HepG2 (cell line): Measurements from ENCODE around the gene ZSWIM6. TPM values are rescaled to one million over a fixed set of nuclear protein-coding genes. Genes with fewer than 3 reads are reported as not detected.

ENCODE experiments used
- ARID2 ChIP-seq: sonication (generic); formaldehyde crosslinking; IDR thresholded peaks from 2 replicates; pipeline ENCODE4 v1.8.1; 2022; ENCODE audit warnings: mild to moderate bottlenecking, missing genetic modification reagents, borderline replicate concordance
- KAT8 ChIP-seq: IDR thresholded peaks from 2 replicates; pipeline ENCODE4 v1.6.1; 2016; ENCODE audit warnings: missing genetic modification reagents, missing compliant biosample characterization
- NAIF1 ChIP-seq: sonication (generic); formaldehyde crosslinking; IDR thresholded peaks from 2 replicates; pipeline ENCODE4 v1.5.0; 2020; ENCODE audit warnings: mild to moderate bottlenecking, missing genetic modification reagents, borderline replicate concordance
- NCOA2 ChIP-seq: sonication (generic); formaldehyde crosslinking; IDR thresholded peaks from 2 replicates; pipeline ENCODE4 v1.8.0; 2022; ENCODE audit warnings: inconsistent platforms
- NRL ChIP-seq: sonication (generic); formaldehyde crosslinking; IDR thresholded peaks from 2 replicates; pipeline ENCODE4 v1.5.0; 2020; ENCODE audit warnings: missing genetic modification reagents, mild to moderate bottlenecking, moderate library complexity, borderline replicate concordance
- PATZ1 ChIP-seq: sonication (generic); formaldehyde crosslinking; IDR thresholded peaks from 2 replicates; pipeline ENCODE4 v1.4.0; 2020; ENCODE audit warnings: missing genetic modification reagents
- TFDP2 ChIP-seq: sonication (generic); formaldehyde crosslinking; IDR thresholded peaks from 2 replicates; pipeline ENCODE4 v1.4.0; 2020; ENCODE audit warnings: missing genetic modification reagents
- TOE1 ChIP-seq: sonication (generic); formaldehyde crosslinking; IDR thresholded peaks from 2 replicates; pipeline ENCODE4 v1.4.0; 2020; ENCODE audit warnings: mild to moderate bottlenecking, missing genetic modification reagents
- ZBTB44 ChIP-seq: sonication (generic); formaldehyde crosslinking; IDR thresholded peaks from 2 replicates; pipeline ENCODE4 v1.4.0; 2020; ENCODE audit warnings: missing genetic modification reagents
- ZNF12 ChIP-seq: sonication (generic); formaldehyde crosslinking; IDR thresholded peaks from 2 replicates; pipeline ENCODE4 v1.5.0; 2020; ENCODE audit warnings: missing genetic modification reagents
- ZNF354B ChIP-seq: sonication (generic); formaldehyde crosslinking; IDR thresholded peaks from 2 replicates; pipeline ENCODE4 v1.8.0; 2022; ENCODE audit warnings: mild to moderate bottlenecking, missing genetic modification reagents
- ZNF496 ChIP-seq: sonication (generic); formaldehyde crosslinking; IDR thresholded peaks from 2 replicates; pipeline ENCODE4 v1.8.1; 2023; ENCODE audit warnings: mild to moderate bottlenecking, moderate library complexity, missing genetic modification reagents; ENCODE audit not compliant: insufficient replicate concordance
- ZNF530 ChIP-seq: sonication (generic); formaldehyde crosslinking; IDR thresholded peaks from 2 replicates; pipeline ENCODE4 v1.5.0; 2020; ENCODE audit warnings: low read depth, mild to moderate bottlenecking, missing genetic modification reagents
- ZNF562 ChIP-seq: sonication (generic); formaldehyde crosslinking; IDR thresholded peaks from 2 replicates; pipeline ENCODE4 v1.8.0; 2022; ENCODE audit warnings: missing genetic modification reagents, borderline replicate concordance
- ZNF646 ChIP-seq: sonication (generic); formaldehyde crosslinking; IDR thresholded peaks from 2 replicates; pipeline ENCODE4 v1.9.0; 2021; ENCODE audit warnings: mild to moderate bottlenecking, missing genetic modification reagents
- ZNF670 ChIP-seq: sonication (generic); formaldehyde crosslinking; IDR thresholded peaks from 2 replicates; pipeline ENCODE4 v1.8.0; 2022; ENCODE audit warnings: mild to moderate bottlenecking, missing genetic modification reagents, borderline replicate concordance
- ZNF740 ChIP-seq: sonication (generic); formaldehyde crosslinking; IDR thresholded peaks from 2 replicates; pipeline ENCODE4 v1.4.0; 2020; ENCODE audit warnings: missing genetic modification reagents
- polyA plus RNA-seq, 8 experiments: library from polyadenylated mRNA; depleted of rRNA in 3 of 8; stranded (reverse) in 7 of 8; unstranded in 1 of 8; fragments of >200 nt; fragmentation: Illumina TruSeq in 4 of 8; extraction: Trizol in 4 of 8; gene quantifications; 2 replicates each; pipeline versions ENCODE4 v1.2.1 to v1.2.3, GENCODE V29; 2011 to 2016; ENCODE audit warnings: low read depth in 4 of 8, missing spikeins in 1 of 8, mixed read lengths in 1 of 8; ENCODE audit not compliant: insufficient read depth in 1 of 8
- total RNA-seq, 5 experiments: library from RNA; depleted of rRNA; stranded (reverse); fragments of >200 nt; fragmentation: Illumina TruSeq; extraction: Trizol; gene quantifications; 2 replicates each; pipeline ENCODE4 v1.2.3, GENCODE V29; 2016; ENCODE audit warnings: low read depth in 1 of 5

ZSWIM6 gene
- total and polyA plus RNA-seq, 2 of the 13 experiments (the other 11 are each of a cell fraction or from before 2014, with no cell fraction given): 0.82 to 1.9 TPM

GRCh38 chr5:61301341-61302199 is 30.5 kb upstream of the ZSWIM6 start (continued):
- TF ChIP-seq ZNF646: no peak
- no peak for TF ChIP-seq ZNF354B (CRISPR knock-in tag)
- 0 out of 2 replicates have a peak, but pooled peaks have one; percentile 36 for TF ChIP-seq ARID2
- peak; percentile 82 for TF ChIP-seq ZNF12
- no peak for TF ChIP-seq ZNF496 (CRISPR knock-in tag)
- no peak for TF ChIP-seq ZNF530 (CRISPR knock-in tag)
- no peak for TF ChIP-seq TOE1 (CRISPR knock-in tag)
- TF ChIP-seq KAT8 (CRISPR knock-in tag): peak; percentile 62; the same call in 1 of the 2 replicates
- no peak for TF ChIP-seq ZBTB44 (CRISPR knock-in tag)
- no peak for TF ChIP-seq ZNF740 (CRISPR knock-in tag)
- TF ChIP-seq ZNF670 (CRISPR knock-in tag): no peak
- TF ChIP-seq TFDP2 (CRISPR knock-in tag): no peak
- TF ChIP-seq ZNF562 (CRISPR knock-in tag): no peak
- no peak for TF ChIP-seq NAIF1 (CRISPR knock-in tag)
- TF ChIP-seq NCOA2 (CRISPR knock-in tag): peak; percentile 74
- peak; percentile 46; the same call in 1 of the 2 replicates for TF ChIP-seq PATZ1 (CRISPR knock-in tag)
- TF ChIP-seq NRL (CRISPR knock-in tag): no peak; the same call in 1 of the 2 replicates
